OCI-LY7 (cell line): ENCODE measurements around the gene DRD5.
"Not testable (repeated sequence)": the region's sequence is repeated elsewhere in the genome, so short reads cannot be mapped to it uniquely, and the experiment has no call there.

Experiments
- CTCF ChIP-seq: fragments of 200-600 bp; sonication (generic); conservative IDR thresholded peaks from 2 replicates; pipeline ENCODE4 v1.5.1; 2014; ENCODE audit warnings: mild to moderate bottlenecking, antibody characterized with exemption, low read length, moderate library complexity, mixed read lengths
- EZH2phosphoT487 ChIP-seq: fragments of 200-600 bp; sonication (generic); IDR thresholded peaks from 2 replicates; pipeline ENCODE4 v1.6.1; 2018; ENCODE audit warnings: low read depth, borderline replicate concordance, mild to moderate bottlenecking, mixed run types, antibody characterized with exemption, low read length, moderate library complexity, mixed read lengths

DNA sequence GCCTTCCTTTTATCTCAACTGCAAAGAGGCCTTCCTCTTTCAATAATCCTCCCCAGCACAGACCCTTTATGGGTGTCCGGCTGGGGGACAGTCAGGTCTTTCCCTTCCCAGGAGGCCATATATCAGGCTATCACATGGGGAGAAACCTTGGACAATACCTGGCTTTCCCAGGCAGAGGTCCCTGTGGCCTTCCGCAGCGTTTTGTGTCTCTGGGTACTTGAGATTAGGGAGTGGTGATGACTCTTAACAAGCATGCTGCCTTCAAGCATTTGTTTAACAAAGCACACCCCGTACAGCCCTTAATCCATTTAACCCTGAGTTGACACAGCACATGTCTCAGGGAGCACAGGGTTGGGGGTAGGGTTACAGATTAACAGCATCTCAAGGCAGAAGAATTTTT is 49.2 kb upstream of the DRD5 start:
- not testable (repeated sequence) for TF ChIP-seq CTCF, EZH2phosphoT487
